ENCODE results near the gene ELP5.

ELP5 gene

GRCh38 chr17:7229504-7229903 lies 22.5 kb upstream of the ELP5 start:
- H3K27ac ChIP-seq (ENCODE audit: low read length), result no peak overlapping the region
- H3K4me1 ChIP-seq (ENCODE audit: control insufficient read depth, low read depth, low read length), result peaks cover under 1% of the 10 kb centered on the region
- no peak overlapping the region for H3K4me3 ChIP-seq (ENCODE audit: low read length)
- no peaks in the 10 kb centered on the region for H3K9me3 ChIP-seq (ENCODE audit: control insufficient read depth, low read depth, low read length)
- H3K36me3 ChIP-seq (ENCODE audit: control insufficient read depth, low read depth, low read length), result peaks cover 50% of the 10 kb centered on the region
- H3K27me3 ChIP-seq (ENCODE audit: control insufficient read depth, insufficient read depth, low read length), result no peaks in the 10 kb centered on the region
- no peak overlapping the region for H3K9ac ChIP-seq (ENCODE audit: low read length)

- peaks cover 50% of the 10 kb centered on the region for H3K36me3 ChIP-seq (ENCODE audit: control insufficient read depth, low read depth, low read length)
- no peaks in the 10 kb centered on the region for H3K27me3 ChIP-seq (ENCODE audit: control insufficient read depth, insufficient read depth, low read length)
- no peak overlapping the region for H3K9ac ChIP-seq (ENCODE audit: low read length)
- H3K4me1 ChIP-seq (ENCODE audit: control insufficient read depth, low read depth, low read length), result peaks cover 8% of the 10 kb centered on the region
- H3K4me3 ChIP-seq (ENCODE audit: low read length), result peak overlapping the region; percentile 13
- H3K27ac ChIP-seq (ENCODE audit: low read length), result no peak overlapping the region
- H3K9me3 ChIP-seq (ENCODE audit: control insufficient read depth, low read depth, low read length), result no peaks in the 10 kb centered on the region
These were observed 19.9 kb upstream of the ELP5 start for GRCh38 chr17:7232114-7232513.

DNA sequence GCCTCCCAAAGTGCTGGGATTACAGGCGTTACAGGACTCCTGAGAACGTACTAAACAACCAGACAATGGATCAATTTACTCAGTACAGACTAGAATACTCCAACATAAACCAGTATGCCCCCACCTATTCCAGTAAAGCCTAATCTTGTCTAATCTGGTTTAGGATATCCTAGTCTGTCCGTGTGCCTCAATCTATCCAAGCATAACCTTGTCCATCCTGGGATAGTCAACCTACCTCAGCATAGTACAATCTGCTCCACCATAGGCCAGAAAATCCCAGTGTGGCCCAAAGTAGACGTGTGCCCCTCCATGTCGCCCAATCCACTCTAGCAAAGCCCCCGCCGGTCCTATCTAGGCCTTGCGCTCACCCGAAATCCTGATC lies 18.3 kb upstream of the ELP5 start:
- peak overlapping the region; percentile 85 for H3K27ac ChIP-seq (ENCODE audit: low read length)
- H3K9ac ChIP-seq (ENCODE audit: low read length), result peak overlapping the region; percentile 95
- H3K27me3 ChIP-seq (ENCODE audit: control insufficient read depth, insufficient read depth, low read length), result no peaks in the 10 kb centered on the region
- H3K4me3 ChIP-seq (ENCODE audit: low read length), result peak overlapping the region; percentile 96
- H3K9me3 ChIP-seq (ENCODE audit: control insufficient read depth, low read depth, low read length), result no peaks in the 10 kb centered on the region
- peaks cover 13% of the 10 kb centered on the region for H3K4me1 ChIP-seq (ENCODE audit: control insufficient read depth, low read depth, low read length)
- H3K36me3 ChIP-seq (ENCODE audit: control insufficient read depth, low read depth, low read length), result peaks cover 41% of the 10 kb centered on the region

GRCh38 chr17:7234083-7234951 lies 17.7 kb upstream of the ELP5 start, which contains the start of gene DVL2:
DVL2 (minus strand) TSS chr17:7234517; CDS start chr17:7234262, 255 bp downstream.
- peaks cover 13% of the 10 kb centered on the region for H3K4me1 ChIP-seq (ENCODE audit: control insufficient read depth, low read depth, low read length)
- peak within 1 kb of the TSS; percentile 95 for H3K9ac ChIP-seq (ENCODE audit: low read length)
- H3K4me3 ChIP-seq (ENCODE audit: low read length), result peak within 1 kb of the TSS; percentile 96
- no peaks in the 10 kb centered on the region for H3K27me3 ChIP-seq (ENCODE audit: control insufficient read depth, insufficient read depth, low read length)
- H3K36me3 ChIP-seq (ENCODE audit: control insufficient read depth, low read depth, low read length), result peaks cover 35% of the 10 kb centered on the region
- H3K9me3 ChIP-seq (ENCODE audit: control insufficient read depth, low read depth, low read length), result no peaks in the 10 kb centered on the region
- peak within 1 kb of the TSS; percentile 85 for H3K27ac ChIP-seq (ENCODE audit: low read length)

DNA sequence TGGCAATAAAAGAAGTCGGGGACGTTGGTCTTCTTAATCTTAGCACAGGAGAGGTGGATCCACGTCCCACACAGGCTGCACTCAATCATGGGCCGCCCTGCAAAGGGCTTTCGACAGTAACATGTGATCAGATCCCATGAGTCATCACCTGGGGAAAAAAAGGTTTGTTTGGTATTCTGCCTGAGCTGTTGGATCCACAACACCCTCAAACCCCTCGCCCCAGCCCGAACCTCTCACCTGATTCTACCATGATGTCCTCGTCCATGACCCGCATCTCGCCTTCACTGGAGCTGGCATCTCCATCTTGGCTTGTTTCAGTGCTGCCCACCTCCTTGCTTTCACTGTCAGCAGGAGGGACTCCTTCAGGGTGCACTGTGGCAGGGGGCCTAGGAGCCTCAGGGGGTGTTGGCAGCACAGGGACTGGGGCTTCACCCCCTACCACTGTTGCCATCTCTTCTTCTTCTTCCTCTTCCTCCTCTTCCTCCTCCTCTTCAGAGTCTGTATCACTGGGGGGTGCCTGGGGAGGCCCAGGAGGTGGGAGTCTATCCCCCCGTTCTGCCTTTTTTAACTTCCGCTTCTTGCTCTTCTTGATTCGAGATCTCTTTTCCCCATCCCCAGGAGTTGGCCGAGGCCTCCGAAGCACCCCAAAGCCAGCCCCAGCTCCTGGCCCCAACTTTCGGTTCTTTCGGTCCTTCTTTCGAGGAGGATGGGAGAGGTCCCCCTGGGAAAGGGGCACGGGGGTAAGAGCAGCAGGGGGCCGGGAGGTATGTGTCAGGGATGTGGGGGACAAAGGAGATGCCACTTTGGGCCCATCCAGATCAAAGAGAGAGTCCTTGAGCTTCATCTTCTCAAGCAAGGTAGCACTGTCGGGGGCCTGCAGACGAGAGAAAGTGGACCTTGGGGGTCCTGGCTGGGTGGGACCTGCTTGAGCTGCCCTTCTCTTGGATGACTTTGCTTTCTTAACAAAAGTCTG lies 16.0 kb upstream of the ELP5 start:
- Histone ChIP-seq H3K36me3 (ENCODE audit: control insufficient read depth, low read depth, low read length) (peaks cover 32% of the 10 kb centered on the region), H3K27me3 (ENCODE audit: control insufficient read depth, insufficient read depth, low read length) (no peaks in the 10 kb centered on the region), H3K4me3 (ENCODE audit: low read length) (no peak overlapping the region), H3K4me1 (ENCODE audit: control insufficient read depth, low read depth, low read length) (peaks cover 15% of the 10 kb centered on the region), H3K9ac (ENCODE audit: low read length) (no peak overlapping the region), H3K27ac (ENCODE audit: low read length) (no peak overlapping the region), H3K9me3 (ENCODE audit: control insufficient read depth, low read depth, low read length) (no peaks in the 10 kb centered on the region)

GRCh38 chr17:7236808-7237207 lies 15.2 kb upstream of the ELP5 start:
- Histone ChIP-seq H3K9me3 (ENCODE audit: control insufficient read depth, low read depth, low read length) (no peaks in the 10 kb centered on the region), H3K4me1 (ENCODE audit: control insufficient read depth, low read depth, low read length) (peaks cover 20% of the 10 kb centered on the region), H3K9ac (ENCODE audit: low read length) (no peak overlapping the region), H3K4me3 (ENCODE audit: low read length) (peak overlapping the region; percentile 67), H3K27me3 (ENCODE audit: control insufficient read depth, insufficient read depth, low read length) (no peaks in the 10 kb centered on the region), H3K27ac (ENCODE audit: low read length) (no peak overlapping the region), H3K36me3 (ENCODE audit: control insufficient read depth, low read depth, low read length) (peaks cover 32% of the 10 kb centered on the region)

GRCh38 chr17:7237266-7237760 lies 14.7 kb upstream of the ELP5 start:
- no peak overlapping the region for H3K27ac ChIP-seq (ENCODE audit: low read length)
- peak overlapping the region; percentile 67 for H3K4me3 ChIP-seq (ENCODE audit: low read length)
- peaks cover 20% of the 10 kb centered on the region for H3K4me1 ChIP-seq (ENCODE audit: control insufficient read depth, low read depth, low read length)
- H3K36me3 ChIP-seq (ENCODE audit: control insufficient read depth, low read depth, low read length), result peaks cover 32% of the 10 kb centered on the region
- H3K9ac ChIP-seq (ENCODE audit: low read length), result peak overlapping the region; percentile 79
- H3K9me3 ChIP-seq (ENCODE audit: control insufficient read depth, low read depth, low read length), result no peaks in the 10 kb centered on the region
- no peaks in the 10 kb centered on the region for H3K27me3 ChIP-seq (ENCODE audit: control insufficient read depth, insufficient read depth, low read length)

- Histone ChIP-seq H3K9ac (ENCODE audit: low read length) (peak overlapping the region; percentile 96), H3K4me1 (ENCODE audit: control insufficient read depth, low read depth, low read length) (peaks cover 20% of the 10 kb centered on the region), H3K9me3 (ENCODE audit: control insufficient read depth, low read depth, low read length) (no peaks in the 10 kb centered on the region), H3K27me3 (ENCODE audit: control insufficient read depth, insufficient read depth, low read length) (no peaks in the 10 kb centered on the region), H3K27ac (ENCODE audit: low read length) (no peak overlapping the region), H3K4me3 (ENCODE audit: low read length) (peak overlapping the region; percentile 97), H3K36me3 (ENCODE audit: control insufficient read depth, low read depth, low read length) (peaks cover 32% of the 10 kb centered on the region)
These were observed 14.1 kb upstream of the ELP5 start for GRCh38 chr17:7237761-7238419.

DNA sequence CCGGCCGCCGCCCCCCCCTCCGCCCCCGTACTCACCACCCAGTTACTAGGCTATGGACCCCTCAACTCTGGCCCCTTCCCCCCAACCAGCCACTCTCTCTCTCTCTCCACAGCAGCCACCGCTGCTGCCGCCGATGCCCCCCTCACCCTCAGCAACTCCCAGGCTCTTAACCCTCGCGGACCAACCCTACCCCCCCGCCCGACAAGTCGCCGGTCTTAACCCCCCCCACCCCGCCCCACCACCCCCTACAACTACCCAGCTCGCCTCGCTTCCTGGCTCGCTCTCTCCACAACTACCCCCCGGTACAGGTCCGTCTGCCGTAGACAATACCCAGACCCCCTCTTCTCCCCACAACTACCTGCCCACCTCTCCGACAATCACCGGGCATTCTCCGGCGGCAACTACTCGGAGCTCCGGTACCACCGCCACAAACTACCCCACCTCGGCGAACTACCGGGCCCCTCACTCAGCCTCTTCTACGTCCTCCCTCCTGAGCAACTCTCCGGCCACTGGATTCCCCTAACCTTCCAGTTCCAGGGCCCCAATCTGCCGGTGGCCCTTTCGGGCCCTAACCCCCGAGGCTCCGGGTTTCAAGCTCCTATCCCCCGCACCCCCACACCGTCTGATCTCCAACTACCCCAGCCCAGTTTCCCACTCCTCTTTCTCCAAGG lies 13.5 kb upstream of the ELP5 start:
- Histone ChIP-seq H3K9ac (ENCODE audit: low read length) (peak overlapping the region; percentile 96), H3K27me3 (ENCODE audit: control insufficient read depth, insufficient read depth, low read length) (no peaks in the 10 kb centered on the region), H3K9me3 (ENCODE audit: control insufficient read depth, low read depth, low read length) (no peaks in the 10 kb centered on the region), H3K36me3 (ENCODE audit: control insufficient read depth, low read depth, low read length) (peaks cover 32% of the 10 kb centered on the region), H3K4me3 (ENCODE audit: low read length) (peak overlapping the region; percentile 97), H3K27ac (ENCODE audit: low read length) (peak overlapping the region; percentile 80), H3K4me1 (ENCODE audit: control insufficient read depth, low read depth, low read length) (peaks cover 20% of the 10 kb centered on the region)

DNA sequence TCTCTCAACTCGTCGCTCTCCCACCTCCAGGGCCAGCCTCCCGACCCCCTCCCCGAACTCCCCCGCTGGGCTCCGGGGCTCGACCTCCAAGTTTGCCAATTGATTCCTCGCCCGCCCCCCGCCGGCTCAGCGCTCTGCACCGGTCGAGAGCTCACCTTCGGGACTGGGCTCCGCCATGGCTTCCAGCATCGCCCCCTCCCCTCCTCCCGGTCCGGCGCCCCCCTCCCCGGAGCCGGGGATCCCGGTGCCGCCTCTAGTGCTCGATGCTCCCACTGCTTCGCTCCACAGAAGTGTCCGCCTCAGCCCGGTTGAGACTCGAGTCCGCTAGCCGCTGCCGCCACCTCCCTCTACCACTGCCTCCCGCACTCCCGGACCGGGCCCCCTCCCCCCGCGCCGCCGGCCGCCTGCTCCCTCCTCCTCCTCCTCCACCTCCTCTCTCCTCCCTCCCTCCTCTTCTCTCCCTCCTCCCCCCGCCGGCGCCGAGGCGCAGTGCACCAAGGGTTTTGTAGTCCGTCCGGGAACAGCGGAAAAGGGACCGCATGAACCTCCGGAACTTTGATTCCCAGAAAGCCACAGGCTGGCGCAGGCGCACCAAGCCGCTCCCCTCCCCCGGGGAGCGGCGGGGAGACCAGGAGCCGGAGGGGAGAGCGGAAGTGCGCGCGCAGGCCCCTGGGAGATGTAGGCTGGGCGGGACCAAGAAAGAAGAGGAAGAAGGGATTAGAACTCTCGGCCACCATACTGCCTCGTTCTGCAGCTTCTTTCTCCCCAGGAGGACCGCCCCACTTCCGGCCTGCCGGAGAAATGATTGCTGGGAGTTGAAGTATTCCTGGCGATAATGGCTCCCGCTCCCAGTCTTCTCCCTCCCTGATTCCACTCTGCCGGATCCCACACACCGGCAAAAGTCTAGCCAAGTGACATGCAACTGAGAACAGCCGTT lies 12.7 kb upstream of the ELP5 start, which contains the start of gene PHF23:
PHF23 (minus strand) TSS at position 367 of the 937 bp plus-strand sequence; CDS start at position 189, 178 bp downstream.
- Histone ChIP-seq H3K27me3 (ENCODE audit: control insufficient read depth, insufficient read depth, low read length) (no peaks in the 10 kb centered on the region), H3K9ac (ENCODE audit: low read length) (peak within 1 kb of the TSS; percentile 96), H3K36me3 (ENCODE audit: control insufficient read depth, low read depth, low read length) (peaks cover 37% of the 10 kb centered on the region), H3K27ac (ENCODE audit: low read length) (peak within 1 kb of the TSS; percentile 80), H3K4me3 (ENCODE audit: low read length) (peak within 1 kb of the TSS; percentile 97), H3K4me1 (ENCODE audit: control insufficient read depth, low read depth, low read length) (peaks cover 20% of the 10 kb centered on the region), H3K9me3 (ENCODE audit: control insufficient read depth, low read depth, low read length) (no peaks in the 10 kb centered on the region)

Data from iPS-18a (cell line).